Panc1 (cell line): ENCODE measurements around the gene FADD.

Source experiments
- CTCF ChIP-seq: fragments of 450-650 bp; IDR thresholded peaks from 2 replicates; pipeline ENCODE4 v1.5.1; 2017; ENCODE audit warnings: mild to moderate bottlenecking
- POLR2AphosphoS5 ChIP-seq: IDR thresholded peaks from 2 replicates; pipeline ENCODE4 v1.6.1; 2012; ENCODE audit warnings: mild to moderate bottlenecking, low read depth, low read length, moderate library complexity
- REST ChIP-seq, 2 experiments: IDR thresholded peaks; 2 replicates each; pipeline ENCODE4 v1.6.1; 2011 to 2012; ENCODE audit warnings: low read depth in 2 of 2, control low read depth in 1 of 2, low read length in 1 of 2, mild to moderate bottlenecking in 1 of 2, moderate library complexity in 1 of 2; ENCODE audit not compliant: insufficient read depth in 1 of 2
- SIN3A ChIP-seq: IDR thresholded peaks from 2 replicates; pipeline ENCODE4 v1.6.1; 2012; ENCODE audit warnings: low read depth, mild to moderate bottlenecking, low read length, moderate library complexity, borderline replicate concordance; ENCODE audit not compliant: insufficient read depth
- TCF7L2 ChIP-seq: IDR thresholded peaks from 2 replicates; pipeline ENCODE4 v1.6.1; 2011; ENCODE audit warnings: mild to moderate bottlenecking, low read depth, low read length, inconsistent platforms

DNA sequence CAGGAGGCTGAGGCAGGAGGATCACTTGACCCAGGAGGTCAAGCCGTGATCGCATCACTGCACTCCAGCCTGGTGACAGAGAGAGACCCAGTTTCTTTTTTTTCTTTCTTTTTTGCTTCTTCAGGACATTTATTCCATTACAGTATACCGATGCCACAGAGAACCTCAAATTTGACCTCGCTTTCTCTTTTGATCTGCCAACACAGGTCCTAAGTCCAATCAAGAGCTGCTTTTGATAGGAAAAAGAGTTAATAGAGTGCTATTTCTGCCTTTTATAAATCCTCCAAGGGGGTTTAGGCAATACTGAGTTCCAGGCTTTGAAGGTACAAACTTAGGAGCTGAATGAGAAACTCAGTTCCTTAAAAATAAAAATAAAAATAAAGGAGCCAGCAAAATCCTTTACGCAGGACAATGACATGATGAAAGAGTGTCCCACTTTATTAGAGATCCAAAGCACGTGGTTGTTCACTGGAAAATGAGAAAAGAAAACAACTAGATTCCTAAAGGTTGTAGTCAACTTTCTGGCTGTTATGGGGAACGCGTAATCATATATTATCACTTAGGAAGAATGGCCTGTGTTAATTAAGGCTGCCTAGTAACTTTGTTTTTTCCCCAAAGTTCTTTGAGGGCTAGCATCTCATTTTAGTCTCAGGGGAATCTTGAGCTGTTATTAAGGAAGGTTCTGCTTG, 27.2 kb downstream of the FADD start:
- TF ChIP-seq CTCF (no peak), SIN3A (no peak), REST (IDR thresholded peaks at IDR 0.05; ENCODE audit: insufficient read depth in 1 of 2, low read depth in 2 of 2, low read length in 1 of 2) (no peak), POLR2AphosphoS5 (no peak), TCF7L2 (no peak)
